HG03045 (cell line): ENCODE results near the gene CHN1.

Experiments
- ATAC-seq: cut with Tn5 transposase; IDR thresholded peaks from one replicate; pipeline ENCODE4 v1.9.1; 2021; ENCODE audit warnings: mild to moderate bottlenecking, moderate library complexity; ENCODE audit not compliant: unreplicated experiment

Gene CHN1

GRCh38 chr2:174771631-174772471, 233.3 kb downstream of the CHN1 start:
- ATAC-seq = peak; percentile 47

GRCh38 chr2:174771136-174771535, 234.0 kb downstream of the CHN1 start:
- ATAC-seq = no peak

- ATAC-seq = no peak
Measured at GRCh38 chr2:174768557-174768956, 236.6 kb downstream of the CHN1 start.

GRCh38 chr2:174766271-174766670, 238.9 kb downstream of the CHN1 start:
- ATAC-seq = no peak

- no peak for ATAC-seq
Measured at GRCh38 chr2:174765576-174765975, 239.6 kb downstream of the CHN1 start.

GRCh38 chr2:174764280-174765255, 240.6 kb downstream of the CHN1 start, which contains the start of gene CHRNA1:
CHRNA1 (minus strand) TSS chr2:174764472; CDS start chr2:174764394, 78 bp downstream.
- no peak for ATAC-seq

- no peak for ATAC-seq
Measured at GRCh38 chr2:174763780-174764179, 241.4 kb downstream of the CHN1 start.

GRCh38 chr2:174762464-174762863, 242.7 kb downstream of the CHN1 start:
- ATAC-seq = no peak

GRCh38 chr2:174761837-174762236, 243.3 kb downstream of the CHN1 start:
- no peak for ATAC-seq

- ATAC-seq = no peak
Measured at GRCh38 chr2:174760845-174761473, 244.2 kb downstream of the CHN1 start.

GRCh38 chr2:174759381-174760065, 245.7 kb downstream of the CHN1 start:
- no peak for ATAC-seq

- no peak for ATAC-seq
Measured at GRCh38 chr2:174756743-174757142, 248.4 kb downstream of the CHN1 start.

GRCh38 chr2:174753038-174753633, 252.0 kb downstream of the CHN1 start:
- no peak for ATAC-seq

GRCh38 chr2:174752403-174753037, 252.7 kb downstream of the CHN1 start:
- peak; percentile 91 for ATAC-seq

- ATAC-seq = peak; percentile 38
Measured at GRCh38 chr2:174750923-174751441, 254.2 kb downstream of the CHN1 start.

GRCh38 chr2:174749793-174750192, 255.4 kb downstream of the CHN1 start:
- ATAC-seq = no peak

- ATAC-seq = peak; percentile 36
Measured at GRCh38 chr2:174748948-174749347, 256.2 kb downstream of the CHN1 start.
